ENCODE results near the gene SBF2. TPM values are rescaled to one million over a fixed set of nuclear protein-coding genes. Genes with fewer than 3 reads are reported as not detected.

SBF2 gene
- total RNA-seq, 4 donors from 2014 or later: 42.3 to 106 (median 45.3) TPM

- H3K9me3 ChIP-seq: no peaks in the 10 kb centered on the region
- 71% methylated on average over 5 of the region's 9 CpGs for WGBS
- H3K4me3 ChIP-seq: no peak overlapping the region
- TF ChIP-seq POLR2AphosphoS5 (IDR thresholded peaks at IDR 0.05): no peak
- TF ChIP-seq POLR2A (IDR thresholded peaks at IDR 0.05): no peak
- TF ChIP-seq EP300 (IDR thresholded peaks at IDR 0.05): no peak
- TF ChIP-seq CTCF (IDR thresholded peaks at IDR 0.05): no peak
- H3K27me3 ChIP-seq: no peaks in the 10 kb centered on the region
- H3K27ac ChIP-seq: no peak overlapping the region
- H3K36me3 ChIP-seq: no peaks in the 10 kb centered on the region
- H3K4me1 ChIP-seq: peaks cover 30% of the 10 kb centered on the region
- DNase-seq (ENCODE audit: low spot score in 2 of 2): no peak
Observed at GRCh38 chr11:10287766-10288715, 6.0 kb downstream of the SBF2 start.

GRCh38 chr11:10287140-10287539 lies 6.9 kb downstream of the SBF2 start:
- DNase-seq (ENCODE audit: low spot score in 2 of 2): no peak
- no peak overlapping the region for H3K4me3 ChIP-seq
- H3K36me3 ChIP-seq: no peaks in the 10 kb centered on the region
- H3K27ac ChIP-seq: no peak overlapping the region
- peaks cover 21% of the 10 kb centered on the region for H3K4me1 ChIP-seq
- 60% methylated on average over 3 of the region's 3 CpGs for WGBS
- H3K27me3 ChIP-seq: no peaks in the 10 kb centered on the region
- TF ChIP-seq POLR2A (IDR thresholded peaks at IDR 0.05) (no peak), EP300 (IDR thresholded peaks at IDR 0.05) (no peak), CTCF (IDR thresholded peaks at IDR 0.05) (no peak), POLR2AphosphoS5 (IDR thresholded peaks at IDR 0.05) (no peak)
- no peaks in the 10 kb centered on the region for H3K9me3 ChIP-seq

- Histone ChIP-seq H3K9me3 (no peaks in the 10 kb centered on the region), H3K27me3 (no peaks in the 10 kb centered on the region), H3K27ac (no peak overlapping the region), H3K36me3 (no peaks in the 10 kb centered on the region), H3K4me1 (peaks cover 12% of the 10 kb centered on the region), H3K4me3 (no peak overlapping the region)
- DNase-seq (ENCODE audit: low spot score in 2 of 2): no peak
- no peak for TF ChIP-seq EP300 (IDR thresholded peaks at IDR 0.05)
- TF ChIP-seq POLR2AphosphoS5 (IDR thresholded peaks at IDR 0.05): no peak
- no peak for TF ChIP-seq POLR2A (IDR thresholded peaks at IDR 0.05)
- no peak for TF ChIP-seq CTCF (IDR thresholded peaks at IDR 0.05)
- 90% methylated on average over 4 of the region's 4 CpGs for WGBS
Observed at GRCh38 chr11:10285148-10285802, 8.7 kb downstream of the SBF2 start.

- Histone ChIP-seq H3K36me3 (no peaks in the 10 kb centered on the region), H3K9me3 (no peaks in the 10 kb centered on the region), H3K4me1 (peaks cover 12% of the 10 kb centered on the region), H3K4me3 (no peak overlapping the region), H3K27me3 (no peaks in the 10 kb centered on the region), H3K27ac (no peak overlapping the region)
- 86% methylated on average over 1 of the region's 1 CpG for WGBS
- no peak for DNase-seq (ENCODE audit: low spot score in 2 of 2)
- TF ChIP-seq POLR2AphosphoS5 (IDR thresholded peaks at IDR 0.05) (no peak), CTCF (IDR thresholded peaks at IDR 0.05) (no peak), EP300 (IDR thresholded peaks at IDR 0.05) (no peak), POLR2A (IDR thresholded peaks at IDR 0.05) (no peak)
Observed at GRCh38 chr11:10283991-10284390, 10.0 kb downstream of the SBF2 start.

- peaks cover 10% of the 10 kb centered on the region for H3K4me1 ChIP-seq
- TF ChIP-seq CTCF (IDR thresholded peaks at IDR 0.05) (no peak), POLR2A (IDR thresholded peaks at IDR 0.05) (no peak)
- H3K27me3 ChIP-seq: no peaks in the 10 kb centered on the region
- no peak overlapping the region for H3K27ac ChIP-seq
- no peak for DNase-seq (ENCODE audit: low spot score in 2 of 2)
- H3K9me3 ChIP-seq: no peaks in the 10 kb centered on the region
- no peaks in the 10 kb centered on the region for H3K36me3 ChIP-seq
- no peak overlapping the region for H3K4me3 ChIP-seq
Observed at GRCh38 chr11:10282117-10282516, 11.9 kb downstream of the SBF2 start.
